K562 (cell line): ENCODE data around the gene ABCA10. TPM values are rescaled to one million over a fixed set of nuclear protein-coding genes. Genes with fewer than 3 reads are reported as not detected.

Experiments
- ATAC-seq: fragments of 200-7000 bp; cut with Tn5 transposase; 3 replicates; pipeline ENCODE4 v1.9.1; 2020; ENCODE audit warnings: moderate library complexity
- BruUV-seq: library from RNA; stranded (reverse); fragments of 400-500 nt; replicated peaks from 2 replicates; lab custom pipeline; 2021; lab: Mats Ljungman, UMichigan
- CTCF ChIA-PET: fragments of 300-600 bp; formaldehyde crosslinking; extraction: SDS; loops from one replicate; lab custom pipeline; 2021; ENCODE audit warnings: low intra/inter-chr PET ratio; lab: Yijun Ruan, JAX
- POLR2A ChIA-PET: fragments of 300-600, 350-650 bp; sonication (Branson Sonifier 250); formaldehyde crosslinking; extraction: SDS; loops from one replicate; lab custom pipeline; 2021; ENCODE audit warnings: antibody characterized with exemption, inconsistent platforms; lab: Yijun Ruan, JAX
- DNase-seq, 4 experiments: peaks; one replicate each; pipeline versions ENCODE4 v3.0.0 to v3.0.0-alpha.2; 2011 to 2018; ENCODE audit warnings: low spot score in 3 of 4, mixed read lengths in 3 of 4; ENCODE audit errors: extremely low read depth in 1 of 4
- FAIRE-seq: peaks from 2 replicates; lab custom pipeline; 2011; peaks lifted over from hg19 to GRCh38; lab: Jason Lieb, UNC
- H2AFZ ChIP-seq: 2 replicates; pipeline ENCODE4 v1.6.0; 2011; ENCODE audit warnings: low read depth, low read length, control low read depth, inconsistent platforms
- H3K27ac ChIP-seq: fragments of 200-600 bp; 3 replicates; pipeline ENCODE4 v1.8.0; 2011; ENCODE audit warnings: low read depth, mild to moderate bottlenecking, control low read depth, inconsistent platforms, low read length, moderate library complexity, mixed read lengths; ENCODE audit errors: extremely low read depth
- H3K27me3 ChIP-seq, 2 experiments: fragments of 300-600 bp in 1 of 2; 2 replicates in 1 of 2; 3 replicates in 1 of 2; pipeline versions ENCODE4 v1.6.0 to v1.8.0; 2011; ENCODE audit warnings: inconsistent platforms in 2 of 2, low read length in 2 of 2, mild to moderate bottlenecking in 1 of 2, mixed read lengths in 1 of 2, moderate library complexity in 1 of 2; ENCODE audit not compliant: control insufficient read depth in 2 of 2, insufficient read depth in 2 of 2
- H3K36me3 ChIP-seq: fragments of 300-600 bp; 3 replicates; pipeline ENCODE4 v1.8.0; 2011; ENCODE audit warnings: mild to moderate bottlenecking, low read length, inconsistent platforms; ENCODE audit not compliant: control insufficient read depth, insufficient read depth
- H3K4me1 ChIP-seq, 2 experiments: fragments of 200-600 bp in 1 of 2; replicated peaks in 1 of 2; 2 replicates in 1 of 2; 3 replicates in 1 of 2; pipeline versions ENCODE4 v1.5.1 to v1.8.0; 2011; ENCODE audit warnings: inconsistent platforms in 2 of 2, low read length in 2 of 2, mild to moderate bottlenecking in 1 of 2, mixed read lengths in 1 of 2, moderate library complexity in 1 of 2; ENCODE audit not compliant: control insufficient read depth in 2 of 2, insufficient read depth in 2 of 2
- H3K4me2 ChIP-seq: 2 replicates; pipeline ENCODE4 v1.6.1; 2011; ENCODE audit warnings: low read length, control low read depth, inconsistent platforms, mixed read lengths; ENCODE audit not compliant: insufficient read depth
- H3K4me3 ChIP-seq: fragments of 200-600 bp; sonication (generic), shearing (Covaris generic); 2 replicates; pipeline ENCODE4 v1.5.1; 2016; ENCODE audit warnings: control low read depth, inconsistent platforms
- H3K79me2 ChIP-seq: fragments of 200-600 bp; 3 replicates; pipeline ENCODE4 v1.8.0; 2011; ENCODE audit warnings: low read length, inconsistent platforms; ENCODE audit not compliant: control insufficient read depth, insufficient read depth
- H3K9ac ChIP-seq, 2 experiments: 2 replicates each; pipeline versions ENCODE4 v1.6.0 to v1.6.1; 2011; ENCODE audit warnings: low read depth in 2 of 2, low read length in 2 of 2, control low read depth in 1 of 2, inconsistent platforms in 1 of 2, mild to moderate bottlenecking in 1 of 2, mixed read lengths in 1 of 2; ENCODE audit not compliant: insufficient read depth in 1 of 2
- H3K9me1 ChIP-seq: one replicate; pipeline ENCODE4 v1.6.0; 2011; ENCODE audit warnings: inconsistent platforms, mild to moderate bottlenecking, low read length, moderate library complexity; ENCODE audit not compliant: control insufficient read depth, insufficient read depth
- H3K9me3 ChIP-seq: replicated peaks from 2 replicates; pipeline ENCODE4 v1.5.1; 2011; ENCODE audit warnings: low read depth, low read length, inconsistent platforms; ENCODE audit not compliant: control insufficient read depth, insufficient read depth
- H4K20me1 ChIP-seq: replicated peaks from 2 replicates; pipeline ENCODE4 v1.6.1; 2011; ENCODE audit warnings: low read length, inconsistent platforms, mixed read lengths; ENCODE audit not compliant: control insufficient read depth, insufficient read depth
- ATF3 ChIP-seq, 2 experiments: fragments of 450-650 bp in 1 of 2; sonication (generic) in 1 of 2; formaldehyde crosslinking in 1 of 2; IDR thresholded peaks in 1 of 2; conservative IDR thresholded peaks in 1 of 2; 2 replicates each; pipeline versions ENCODE4 v1.6.1 to v1.8.1; 2016 to 2023; ENCODE audit warnings: mild to moderate bottlenecking in 2 of 2, moderate library complexity in 2 of 2, inconsistent platforms in 1 of 2, missing genetic modification reagents in 1 of 2
- C11orf30 ChIP-seq: fragments of 450-650 bp; IDR thresholded peaks from 2 replicates; pipeline ENCODE4 v1.6.1; 2016; ENCODE audit warnings: low read depth, mild to moderate bottlenecking
- SETDB1 ChIP-seq: IDR thresholded peaks from one replicate; pipeline ENCODE4 v1.6.1; 2012; ENCODE audit warnings: low read length, control low read depth, inconsistent platforms
- SMARCA5 ChIP-seq: fragments of 450-650 bp; IDR thresholded peaks from 2 replicates; pipeline ENCODE4 v1.6.1; 2016
- ZNF316 ChIP-seq: fragments of 450-650 bp; IDR thresholded peaks from 2 replicates; pipeline ENCODE4 v1.6.1; 2016
- ZNF584 ChIP-seq: fragments of 200-800 bp; sonication (Bioruptor generic); IDR thresholded peaks from 2 replicates; pipeline ENCODE4 v1.6.1; 2016; ENCODE audit warnings: low read depth, mild to moderate bottlenecking, missing genetic modification characterization, missing compliant biosample characterization
- WGBS: fragments of 100-300 bp; shearing (Covaris generic); methylation state at CpG from one replicate; pipeline ENCODE4 v1.1.6; 2016; ENCODE audit warnings: low coverage, mixed read lengths; ENCODE audit not compliant: insufficient coverage; ENCODE audit errors: missing lambda C conversion rate; 5-methylcytosine and 5-hydroxymethylcytosine counted together
- in situ Hi-C: fragments of 300-500 bp; cut with MboI; formaldehyde crosslinking; loops from 4 replicates; pipeline ENCODE4 v1.15.0; 2018; ENCODE audit warnings: inconsistent platforms, mixed read lengths
- intact Hi-C: fragments of 100-400 bp; cut with micrococcal nuclease; formaldehyde crosslinking; loops from 2 replicates; pipeline ENCODE4 v1.14.2; 2022
- polyA plus RNA-seq, 8 experiments: library from polyadenylated mRNA; depleted of rRNA in 4 of 8; stranded (reverse) in 5 of 8; unstranded in 3 of 8; fragments of >200 nt; fragmentation: Nextera tagmentation in 2 of 8; fragmentation: Illumina TruSeq in 1 of 8; extraction: Ambion mirVana in 2 of 8; extraction: Trizol in 1 of 8; gene quantifications; 2 replicates each; pipeline versions ENCODE4 v1.2.1 to v1.2.3, GENCODE V29; 2011 to 2014; ENCODE audit warnings: inconsistent platforms in 1 of 8, missing spikeins in 1 of 8
- total RNA-seq, 7 experiments: library from RNA; depleted of rRNA in 6 of 7; stranded (reverse); fragments of >200 nt in 6 of 7; fragmentation: Illumina TruSeq in 2 of 7; extraction: Trizol in 2 of 7; gene quantifications; 2 replicates each; pipeline versions ENCODE4 v1.2.1 to v1.2.3, GENCODE V29; 2011 to 2021; ENCODE audit warnings: low replicate concordance in 1 of 7

ABCA10 gene
- total and polyA plus RNA-seq, 9 of the 15 experiments (the other 6 are each of a cell fraction or from before 2014, with no cell fraction given), result 0.04 to 0.45 (median 0.15) TPM; not detected in 1

- intact Hi-C loops (loop anchor here (1.0 kb wide), 1 partner anchor 471 kb away; no protein-coding TSS in a partner anchor), in situ Hi-C loops (loop anchor here (25.0 kb wide), 1 partner anchor 283 kb away; the partner anchor contains the start of gene ABCA8)
- Histone ChIP-seq H3K79me2 (no peaks in the 10 kb centered on the region), H3K36me3 (no peaks in the 10 kb centered on the region), H2AFZ (peak overlapping the region; percentile 49; the same call in 1 of the 2 replicates), H3K4me1 (no peaks in the 10 kb centered on the region; a peak in 1 of 5 replicates), H3K9me3 (no peaks in the 10 kb centered on the region), H4K20me1 (no peaks in the 10 kb centered on the region), H3K27ac (no peak overlapping the region), H3K27me3 (no peaks in the 10 kb centered on the region), H3K9ac (no peak overlapping the region), H3K9me1 (no peaks in the 10 kb centered on the region), H3K4me2 (no peak overlapping the region; the same call in 1 of the 2 replicates), H3K4me3 (no peak overlapping the region)
- DNase-seq, result no peak
- ATAC-seq, result no peak
- BruUV-seq, result no TSS peak
- POLR2A ChIA-PET, result no interaction called here
- WGBS, result 2% methylated on average over 2 of the region's 2 CpGs
- FAIRE-seq, result no peak
- CTCF ChIA-PET, result interaction anchor here (0.6 to 2.2 kb wide), 4 partner anchors 10 to 474 kb away, joined by 4 to 17 read pairs (median 14); no protein-coding TSS in a partner anchor
- TF ChIP-seq SETDB1 (no peak), SMARCA5 (no peak), ZNF584 (CRISPR knock-in tag) (no peak), ZNF316 (0 out of 2 replicates have a peak, but pooled peaks have one; percentile 13), ATF3 (IDR thresholded peaks at IDR 0.05) (peak; percentile 26; the same call in 1 of the 2 replicates), ATF3 (CRISPR knock-in tag; conservative IDR thresholded peaks at IDR 0.05) (no peak), C11orf30 (0 out of 2 replicates have a peak, but pooled peaks have one; percentile 7)
Measured at GRCh38 chr17:69245617-69246016, 17.0 kb upstream of the ABCA10 start.
